K562 (cell line): ENCODE data around the gene METRN. TPM values are rescaled to one million over a fixed set of nuclear protein-coding genes. Genes with fewer than 3 reads are reported as not detected.
A peak's percentile ranks its signal among the peaks of the same experiment; 100 is the strongest.

Experiments used
- ATAC-seq: fragments of 200-7000 bp; cut with Tn5 transposase; 3 replicates; pipeline ENCODE4 v1.9.1; 2020; ENCODE audit warnings: moderate library complexity
- BruUV-seq: library from RNA; stranded (reverse); fragments of 400-500 nt; replicated peaks from 2 replicates; lab custom pipeline; 2021; lab: Mats Ljungman, UMichigan
- CTCF ChIA-PET: fragments of 300-600 bp; formaldehyde crosslinking; extraction: SDS; loops from one replicate; lab custom pipeline; 2021; ENCODE audit warnings: low intra/inter-chr PET ratio; lab: Yijun Ruan, JAX
- POLR2A ChIA-PET: fragments of 300-600, 350-650 bp; sonication (Branson Sonifier 250); formaldehyde crosslinking; extraction: SDS; loops from one replicate; lab custom pipeline; 2021; ENCODE audit warnings: antibody characterized with exemption, inconsistent platforms; lab: Yijun Ruan, JAX
- DNase-seq, 4 experiments: peaks; one replicate each; pipeline versions ENCODE4 v3.0.0 to v3.0.0-alpha.2; 2011 to 2018; ENCODE audit warnings: low spot score in 3 of 4, mixed read lengths in 3 of 4; ENCODE audit errors: extremely low read depth in 1 of 4
- FAIRE-seq: peaks from 2 replicates; lab custom pipeline; 2011; peaks lifted over from hg19 to GRCh38; lab: Jason Lieb, UNC
- H2AFZ ChIP-seq: 2 replicates; pipeline ENCODE4 v1.6.0; 2011; ENCODE audit warnings: low read depth, low read length, control low read depth, inconsistent platforms
- H3K27ac ChIP-seq: fragments of 200-600 bp; 3 replicates; pipeline ENCODE4 v1.8.0; 2011; ENCODE audit warnings: low read depth, mild to moderate bottlenecking, control low read depth, inconsistent platforms, low read length, moderate library complexity, mixed read lengths; ENCODE audit errors: extremely low read depth
- H3K27me3 ChIP-seq, 2 experiments: fragments of 300-600 bp in 1 of 2; 2 replicates in 1 of 2; 3 replicates in 1 of 2; pipeline versions ENCODE4 v1.6.0 to v1.8.0; 2011; ENCODE audit warnings: inconsistent platforms in 2 of 2, low read length in 2 of 2, mild to moderate bottlenecking in 1 of 2, mixed read lengths in 1 of 2, moderate library complexity in 1 of 2; ENCODE audit not compliant: control insufficient read depth in 2 of 2, insufficient read depth in 2 of 2
- H3K36me3 ChIP-seq: fragments of 300-600 bp; 3 replicates; pipeline ENCODE4 v1.8.0; 2011; ENCODE audit warnings: mild to moderate bottlenecking, low read length, inconsistent platforms; ENCODE audit not compliant: control insufficient read depth, insufficient read depth
- H3K4me1 ChIP-seq, 2 experiments: fragments of 200-600 bp in 1 of 2; replicated peaks in 1 of 2; 2 replicates in 1 of 2; 3 replicates in 1 of 2; pipeline versions ENCODE4 v1.5.1 to v1.8.0; 2011; ENCODE audit warnings: inconsistent platforms in 2 of 2, low read length in 2 of 2, mild to moderate bottlenecking in 1 of 2, mixed read lengths in 1 of 2, moderate library complexity in 1 of 2; ENCODE audit not compliant: control insufficient read depth in 2 of 2, insufficient read depth in 2 of 2
- H3K4me2 ChIP-seq: 2 replicates; pipeline ENCODE4 v1.6.1; 2011; ENCODE audit warnings: low read length, control low read depth, inconsistent platforms, mixed read lengths; ENCODE audit not compliant: insufficient read depth
- H3K4me3 ChIP-seq: fragments of 200-600 bp; sonication (generic), shearing (Covaris generic); 2 replicates; pipeline ENCODE4 v1.5.1; 2016; ENCODE audit warnings: control low read depth, inconsistent platforms
- H3K79me2 ChIP-seq: fragments of 200-600 bp; 3 replicates; pipeline ENCODE4 v1.8.0; 2011; ENCODE audit warnings: low read length, inconsistent platforms; ENCODE audit not compliant: control insufficient read depth, insufficient read depth
- H3K9ac ChIP-seq, 2 experiments: 2 replicates each; pipeline versions ENCODE4 v1.6.0 to v1.6.1; 2011; ENCODE audit warnings: low read depth in 2 of 2, low read length in 2 of 2, control low read depth in 1 of 2, inconsistent platforms in 1 of 2, mild to moderate bottlenecking in 1 of 2, mixed read lengths in 1 of 2; ENCODE audit not compliant: insufficient read depth in 1 of 2
- H3K9me1 ChIP-seq: one replicate; pipeline ENCODE4 v1.6.0; 2011; ENCODE audit warnings: inconsistent platforms, mild to moderate bottlenecking, low read length, moderate library complexity; ENCODE audit not compliant: control insufficient read depth, insufficient read depth
- H3K9me3 ChIP-seq: replicated peaks from 2 replicates; pipeline ENCODE4 v1.5.1; 2011; ENCODE audit warnings: low read depth, low read length, inconsistent platforms; ENCODE audit not compliant: control insufficient read depth, insufficient read depth
- H4K20me1 ChIP-seq: replicated peaks from 2 replicates; pipeline ENCODE4 v1.6.1; 2011; ENCODE audit warnings: low read length, inconsistent platforms, mixed read lengths; ENCODE audit not compliant: control insufficient read depth, insufficient read depth
- BHLHE40 ChIP-seq: IDR thresholded peaks from 2 replicates; pipeline ENCODE4 v1.6.1; 2011; ENCODE audit warnings: low read length, improper control_type of control experiment
- CCNT2 ChIP-seq: IDR thresholded peaks from 2 replicates; pipeline ENCODE4 v1.6.1; 2011; ENCODE audit warnings: borderline replicate concordance, low read depth, mild to moderate bottlenecking, moderate library complexity, mixed read lengths, low read length; ENCODE audit not compliant: insufficient read length; ENCODE audit errors: extremely low read depth
- POLR2A ChIP-seq: fragments of 450-650 bp; conservative IDR thresholded peaks from 2 replicates; pipeline ENCODE4 v1.6.1; 2016
- POLR2G ChIP-seq: fragments of 200-400 bp; formaldehyde crosslinking; IDR thresholded peaks from 2 replicates; pipeline ENCODE4 v1.6.1; 2017; ENCODE audit warnings: low read depth, mild to moderate bottlenecking, antibody characterized with exemption, low read length, moderate library complexity
- RAD21 ChIP-seq, 2 experiments: fragments of 250-450 bp in 1 of 2; fragments of 450-650 bp in 1 of 2; sonication (Bioruptor Pico) in 1 of 2; formaldehyde crosslinking in 1 of 2; IDR thresholded peaks in 1 of 2; conservative IDR thresholded peaks in 1 of 2; 2 replicates each; pipeline versions ENCODE4 v1.4.0 to v1.8.0; 2020 to 2022; ENCODE audit warnings: mild to moderate bottlenecking in 2 of 2, moderate library complexity in 1 of 2
- RBM22 ChIP-seq: fragments of 200-400 bp; formaldehyde crosslinking; IDR thresholded peaks from 2 replicates; pipeline ENCODE4 v1.6.1; 2018; ENCODE audit warnings: low read length, low read depth; ENCODE audit not compliant: poor library complexity, severe bottlenecking
- SMAD1 ChIP-seq: fragments of 150-350 bp; IDR thresholded peaks from 2 replicates; pipeline ENCODE4 v1.6.1; 2014; ENCODE audit warnings: low read length, low read depth; ENCODE audit not compliant: partially characterized antibody
- SUPT5H ChIP-seq: fragments of 450-650 bp; IDR thresholded peaks from 2 replicates; pipeline ENCODE4 v1.6.1; 2016
- WGBS: fragments of 100-300 bp; shearing (Covaris generic); methylation state at CpG from one replicate; pipeline ENCODE4 v1.1.6; 2016; ENCODE audit warnings: low coverage, mixed read lengths; ENCODE audit not compliant: insufficient coverage; ENCODE audit errors: missing lambda C conversion rate; 5-methylcytosine and 5-hydroxymethylcytosine counted together
- in situ Hi-C: fragments of 300-500 bp; cut with MboI; formaldehyde crosslinking; loops from 4 replicates; pipeline ENCODE4 v1.15.0; 2018; ENCODE audit warnings: inconsistent platforms, mixed read lengths
- intact Hi-C: fragments of 100-400 bp; cut with micrococcal nuclease; formaldehyde crosslinking; loops from 2 replicates; pipeline ENCODE4 v1.14.2; 2022
- polyA plus RNA-seq, 8 experiments: library from polyadenylated mRNA; depleted of rRNA in 4 of 8; stranded (reverse) in 5 of 8; unstranded in 3 of 8; fragments of >200 nt; fragmentation: Nextera tagmentation in 2 of 8; fragmentation: Illumina TruSeq in 1 of 8; extraction: Ambion mirVana in 2 of 8; extraction: Trizol in 1 of 8; gene quantifications; 2 replicates each; pipeline versions ENCODE4 v1.2.1 to v1.2.3, GENCODE V29; 2011 to 2014; ENCODE audit warnings: inconsistent platforms in 1 of 8, missing spikeins in 1 of 8
- total RNA-seq, 7 experiments: library from RNA; depleted of rRNA in 6 of 7; stranded (reverse); fragments of >200 nt in 6 of 7; fragmentation: Illumina TruSeq in 2 of 7; extraction: Trizol in 2 of 7; gene quantifications; 2 replicates each; pipeline versions ENCODE4 v1.2.1 to v1.2.3, GENCODE V29; 2011 to 2021; ENCODE audit warnings: low replicate concordance in 1 of 7

METRN gene
- total and polyA plus RNA-seq, 9 of the 15 experiments (the other 6 are each of a cell fraction or from before 2014, with no cell fraction given) = 0.20 to 89.8 (median 15.4) TPM

DNA sequence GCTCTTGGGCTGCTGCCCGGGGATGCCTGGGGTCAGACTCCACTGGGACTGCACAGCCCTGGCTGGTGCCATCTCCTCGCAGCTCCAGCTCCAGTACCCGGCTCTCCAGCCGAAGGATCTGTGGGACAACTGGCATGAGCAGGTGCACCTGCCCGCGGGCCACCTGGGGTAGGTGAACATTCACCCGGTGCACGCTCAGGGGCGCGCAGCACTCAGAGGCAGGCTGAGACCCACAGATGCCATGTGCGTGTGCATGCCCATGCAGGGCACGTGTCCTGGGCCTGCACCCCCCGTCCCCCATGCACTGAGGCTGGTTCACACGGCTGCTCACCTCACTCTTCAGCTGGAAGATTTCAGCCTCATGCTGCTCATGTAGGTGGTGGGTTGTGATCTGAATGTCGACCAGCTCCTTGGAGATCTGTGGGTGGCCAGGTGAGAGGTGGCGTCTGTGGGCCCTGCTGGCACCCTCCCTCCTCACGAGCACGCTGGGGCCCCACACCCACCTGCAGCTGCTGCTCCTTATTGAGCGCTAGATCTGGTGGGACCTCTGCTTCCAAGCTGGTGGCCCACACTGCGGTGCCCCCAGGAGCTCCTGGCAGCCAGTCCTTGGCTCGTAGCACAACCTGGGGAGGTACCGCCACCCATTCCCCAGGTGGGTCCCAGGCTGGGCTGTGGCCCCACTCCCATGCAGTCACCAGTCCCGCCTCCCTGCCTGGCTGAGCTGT is 10.7 kb downstream of the METRN start (continued):
- TF ChIP-seq POLR2A (peak; percentile 11; the same call in 1 of the 2 replicates), CCNT2 (peak; percentile 25)

DNA sequence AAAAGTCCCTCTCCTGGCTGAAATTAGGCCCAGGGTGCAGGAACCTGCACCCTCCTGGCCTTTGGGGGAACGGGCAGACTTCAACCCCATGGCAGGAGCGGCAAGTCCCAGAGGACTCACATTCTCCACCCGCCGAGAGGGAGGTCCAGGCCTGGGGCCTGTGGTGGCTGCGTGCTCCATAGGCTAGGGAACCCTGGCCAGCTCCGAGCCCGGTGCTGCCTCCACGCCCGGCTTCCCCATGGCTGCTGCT is 11.2 kb downstream of the METRN start:
- Histone ChIP-seq H4K20me1 (no peaks in the 10 kb centered on the region; the same call in 1 of the 2 replicates), H3K27me3 (no peaks in the 10 kb centered on the region), H3K9me3 (no peaks in the 10 kb centered on the region), H2AFZ (no peak overlapping the region), H3K36me3 (peaks cover 32% of the 10 kb centered on the region; the same call in 1 of the 3 replicates), H3K4me3 (no peak overlapping the region), H3K9me1 (no peaks in the 10 kb centered on the region), H3K27ac (no peak overlapping the region), H3K9ac (peak overlapping the region in 1 of 2 experiments; percentile 84; a peak in 1 of 4 replicates), H3K4me1 (peaks cover 15 to 97% of the 10 kb centered on the region in 2 experiments), H3K79me2 (peaks cover 48% of the 10 kb centered on the region), H3K4me2 (no peak overlapping the region)
- in situ Hi-C loops (no loop called here), intact Hi-C loops (no loop called here)
- no TSS peak for BruUV-seq
- ATAC-seq = no peak
- no peak for DNase-seq
- ChIA-PET CTCF (no interaction called here), POLR2A (interaction anchor here (0.6 to 4.5 kb wide), 3 partner anchors 11 to 21 kb away, joined by 5 to 25 read pairs (median 6); partner anchors contain the start of gene METRN)
- 79% methylated on average over 6 of the region's 9 CpGs for WGBS
- FAIRE-seq = no peak
- TF ChIP-seq RBM22 (peak; percentile 58), RAD21 (CRISPR knock-in tag; conservative IDR thresholded peaks at IDR 0.05 in 1 of 2, IDR thresholded peaks at IDR 0.05 in 1 of 2) (no peak), SUPT5H (0 out of 2 replicates have a peak, but pooled peaks have one; percentile 22), SMAD1 (no peak), POLR2G (peak; percentile 67; the same call in 1 of the 2 replicates), BHLHE40 (no peak), POLR2A (peak; percentile 51; the same call in 1 of the 2 replicates)
